Esophagus muscularis mucosa (tissue), 4 donors: Measurements from ENCODE around the gene ROBO1.

Experiments
- CTCF ChIP-seq, 3 experiments: fragments of 200-600 bp in 2 of 3; fragments of 450-650 bp in 1 of 3; sonication (generic) in 2 of 3; IDR thresholded peaks; one replicate each; pipeline ENCODE4 v1.5.1; 2017 to 2019; ENCODE audit warnings: antibody characterized with exemption in 3 of 3, mild to moderate bottlenecking in 2 of 3, moderate library complexity in 1 of 3
- EP300 ChIP-seq: sonication (generic); formaldehyde crosslinking; IDR thresholded peaks from one replicate; pipeline ENCODE4 v1.6.1; 2017; ENCODE audit warnings: antibody characterized with exemption
- POLR2AphosphoS5 ChIP-seq, 2 donors: sonication (generic); formaldehyde crosslinking; IDR thresholded peaks; one replicate each; pipeline ENCODE4 v1.6.1; 2017; ENCODE audit warnings: antibody characterized with exemption in 2 of 2

- TF ChIP-seq CTCF (IDR thresholded peaks at IDR 0.05) (no peak), POLR2AphosphoS5 (IDR thresholded peaks at IDR 0.05) (no peak), EP300 (no peak)
Observed at GRCh38 chr3:79412537-79412936, 355.3 kb downstream of the ROBO1 start.
